GM19025 (cell line): Measurements from ENCODE around the gene ZNF746.

Experiments used
- ATAC-seq: cut with Tn5 transposase; IDR thresholded peaks from one replicate; pipeline ENCODE4 v1.9.1; 2021; ENCODE audit warnings: mild to moderate bottlenecking, low read depth, moderate library complexity; ENCODE audit not compliant: unreplicated experiment

Gene ZNF746

GRCh38 chr7:149493366-149493765 lies 4.2 kb downstream of the ZNF746 start:
- ATAC-seq = no peak

GRCh38 chr7:149490083-149490760 lies 7.4 kb downstream of the ZNF746 start:
- no peak for ATAC-seq

GRCh38 chr7:149489391-149490024 lies 8.1 kb downstream of the ZNF746 start:
- ATAC-seq = no peak

GRCh38 chr7:149479568-149479967 lies 18.0 kb downstream of the ZNF746 start:
- ATAC-seq = no peak

- no peak for ATAC-seq
Measured at GRCh38 chr7:149478754-149479153, 18.9 kb downstream of the ZNF746 start.

GRCh38 chr7:149477494-149478443 lies 19.8 kb downstream of the ZNF746 start:
- no peak for ATAC-seq

- no peak for ATAC-seq
Measured at GRCh38 chr7:149476791-149477190, 20.8 kb downstream of the ZNF746 start.

GRCh38 chr7:149475121-149476045 lies 22.2 kb downstream of the ZNF746 start:
- ATAC-seq = no peak

- no peak for ATAC-seq
Measured at GRCh38 chr7:149474309-149475120, 23.1 kb downstream of the ZNF746 start.

- ATAC-seq = no peak
Measured at GRCh38 chr7:149473251-149473650, 24.4 kb downstream of the ZNF746 start.

- ATAC-seq = no peak
Measured at GRCh38 chr7:149471289-149471953, 26.2 kb downstream of the ZNF746 start.

GRCh38 chr7:149469806-149470205 lies 27.8 kb downstream of the ZNF746 start:
- ATAC-seq = no peak

GRCh38 chr7:149468208-149468607 lies 29.4 kb downstream of the ZNF746 start:
- no peak for ATAC-seq

- ATAC-seq = no peak
Measured at GRCh38 chr7:149467321-149467859, 30.2 kb downstream of the ZNF746 start.

GRCh38 chr7:149466364-149466763 lies 31.2 kb downstream of the ZNF746 start:
- ATAC-seq = no peak

- ATAC-seq = no peak
Measured at GRCh38 chr7:149463500-149464161, 34.0 kb downstream of the ZNF746 start.

GRCh38 chr7:149462101-149462520 lies 35.5 kb downstream of the ZNF746 start:
- ATAC-seq = no peak
